ENCODE data around the gene SLC16A7. TPM values are rescaled to one million over a fixed set of nuclear protein-coding genes. Genes with fewer than 3 reads are reported as not detected.

Gene SLC16A7
- total RNA-seq, 1 donor from 2014 or later: 38.8 TPM

GRCh38 chr12:59587710-59588109 is 8.1 kb upstream of the SLC16A7 start:
- Histone ChIP-seq H3K4me1 (no peaks in the 10 kb centered on the region), H3K9me3 (no peaks in the 10 kb centered on the region), H3K36me3 (no peaks in the 10 kb centered on the region), H3K27ac (no peak overlapping the region), H3K27me3 (no peaks in the 10 kb centered on the region), H3K4me3 (no peak overlapping the region)
- intact Hi-C loops (cut with DNase I): no loop called here
- no peak for DNase-seq (ENCODE audit: extremely low spot score in 2 of 2)
- TF ChIP-seq CTCF (IDR thresholded peaks at IDR 0.05): no peak
- TF ChIP-seq POLR2AphosphoS5 (IDR thresholded peaks at IDR 0.05; ENCODE audit: insufficient read depth in 1 of 2, low read depth in 1 of 2): no peak
- no peak for TF ChIP-seq POLR2A (IDR thresholded peaks at IDR 0.05)

GRCh38 chr12:59593761-59594160 is 2.1 kb upstream of the SLC16A7 start:
- intact Hi-C loops (cut with DNase I): no loop called here

GRCh38 chr12:59594943-59595500 is 807 bp upstream of the SLC16A7 start:
- intact Hi-C loops (cut with DNase I): loop anchor here (5.0 kb wide), 1 partner anchor 1988 kb away; no protein-coding TSS in a partner anchor
- TF ChIP-seq POLR2A (IDR thresholded peaks at IDR 0.05) (no peak), POLR2AphosphoS5 (IDR thresholded peaks at IDR 0.05; ENCODE audit: insufficient read depth in 1 of 2, low read depth in 1 of 2) (no peak), CTCF (IDR thresholded peaks at IDR 0.05) (no peak)
- peak overlapping the region; percentile 91 for H3K27ac ChIP-seq

More at GRCh38 chr12:59593761-59594160, 2.1 kb upstream of the SLC16A7 start:
- no peaks in the 10 kb centered on the region for H3K27me3 ChIP-seq
- DNase-seq (ENCODE audit: extremely low spot score in 2 of 2): no peak
- H3K27ac ChIP-seq: no peak overlapping the region
- H3K4me3 ChIP-seq: no peak overlapping the region
- no peaks in the 10 kb centered on the region for H3K9me3 ChIP-seq
- peaks cover 22% of the 10 kb centered on the region for H3K4me1 ChIP-seq
- H3K36me3 ChIP-seq: no peaks in the 10 kb centered on the region
- TF ChIP-seq POLR2A (IDR thresholded peaks at IDR 0.05) (no peak), POLR2AphosphoS5 (IDR thresholded peaks at IDR 0.05; ENCODE audit: insufficient read depth in 1 of 2, low read depth in 1 of 2) (no peak), CTCF (IDR thresholded peaks at IDR 0.05) (no peak)

GRCh38 chr12:59595565-59595882 is 305 bp upstream of the SLC16A7 start:
- no peak for DNase-seq (ENCODE audit: extremely low spot score in 2 of 2)
- Histone ChIP-seq H3K27me3 (no peaks in the 10 kb centered on the region), H3K27ac (peak overlapping the region; percentile 91), H3K9me3 (no peaks in the 10 kb centered on the region), H3K36me3 (no peaks in the 10 kb centered on the region), H3K4me3 (peak overlapping the region; percentile 68 to 83), H3K4me1 (peaks cover 40% of the 10 kb centered on the region)
- TF ChIP-seq CTCF (IDR thresholded peaks at IDR 0.05) (no peak), POLR2A (IDR thresholded peaks at IDR 0.05) (no peak), POLR2AphosphoS5 (IDR thresholded peaks at IDR 0.05; ENCODE audit: insufficient read depth in 1 of 2, low read depth in 1 of 2) (no peak)
- intact Hi-C loops (cut with DNase I): loop anchor here (5.0 kb wide), 1 partner anchor 1988 kb away; no protein-coding TSS in a partner anchor

More at GRCh38 chr12:59594943-59595500, 807 bp upstream of the SLC16A7 start:
- Histone ChIP-seq H3K36me3 (no peaks in the 10 kb centered on the region), H3K9me3 (no peaks in the 10 kb centered on the region), H3K4me1 (peaks cover 35% of the 10 kb centered on the region), H3K27me3 (no peaks in the 10 kb centered on the region), H3K4me3 (peak overlapping the region; percentile 68 to 83)
- DNase-seq (ENCODE audit: extremely low spot score in 2 of 2): no peak

- H3K4me1 ChIP-seq: peaks cover 40% of the 10 kb centered on the region
- TF ChIP-seq POLR2A (IDR thresholded peaks at IDR 0.05) (peak in 1 of 2 donors; percentile 55), CTCF (IDR thresholded peaks at IDR 0.05) (no peak), POLR2AphosphoS5 (IDR thresholded peaks at IDR 0.05; ENCODE audit: insufficient read depth in 1 of 2, low read depth in 1 of 2) (peak in 1 of 2 donors; percentile 89)
- peak overlapping the region; percentile 91 for H3K27ac ChIP-seq
- intact Hi-C loops (cut with DNase I): loop anchor here (5.0 kb wide), 1 partner anchor 1990 kb away; no protein-coding TSS in a partner anchor
- no peaks in the 10 kb centered on the region for H3K36me3 ChIP-seq
- no peaks in the 10 kb centered on the region for H3K9me3 ChIP-seq
- peak in 1 of 2 donors; percentile 92 for DNase-seq (ENCODE audit: extremely low spot score in 2 of 2)
- no peaks in the 10 kb centered on the region for H3K27me3 ChIP-seq
- H3K4me3 ChIP-seq: peak overlapping the region; percentile 68 to 83
These were observed 1.6 kb downstream of the SLC16A7 start for GRCh38 chr12:59597385-59597781.

Measured in vagina (tissue), 2 donors.